H1 (cell line): ENCODE measurements around the gene CELF5.

Experiments
- CBX8 ChIP-seq: fragments of 300-800, 300-1000 bp; sonication (generic); IDR thresholded peaks from 2 replicates; pipeline ENCODE4 v1.7.1; 2016; ENCODE audit warnings: low read depth, low read length, borderline replicate concordance
- CEBPB ChIP-seq: IDR thresholded peaks from 2 replicates; pipeline ENCODE4 v1.6.1; 2012; ENCODE audit warnings: low read depth, low read length
- CREB1 ChIP-seq: IDR thresholded peaks from 2 replicates; pipeline ENCODE4 v1.6.1; 2012; ENCODE audit warnings: inconsistent platforms
- CTCF ChIP-seq, 3 experiments: IDR thresholded peaks; 1 replicate in 2 of 3; 2 replicates in 1 of 3; pipeline versions ENCODE4 v1.5.1 to v1.6.1; 2011; ENCODE audit warnings: low read length in 3 of 3, mild to moderate bottlenecking in 3 of 3, inconsistent platforms in 2 of 3, low read depth in 1 of 3, moderate library complexity in 1 of 3; ENCODE audit not compliant: insufficient read depth in 1 of 3; ENCODE audit errors: control extremely low read depth in 1 of 3
- EGR1 ChIP-seq: IDR thresholded peaks from 2 replicates; pipeline ENCODE4 v1.6.1; 2011; ENCODE audit warnings: low read depth, low read length, borderline replicate concordance
- EZH2 ChIP-seq: fragments of 200-600 bp; sonication (generic); IDR thresholded peaks from 2 replicates; pipeline ENCODE4 v1.7.1; 2012; ENCODE audit warnings: low read depth, mild to moderate bottlenecking, moderate library complexity, low read length, inconsistent platforms; ENCODE audit not compliant: severe bottlenecking
- GTF2F1 ChIP-seq: IDR thresholded peaks from 2 replicates; pipeline ENCODE4 v1.6.1; 2012; ENCODE audit warnings: low read depth, low read length, improper control_type of control experiment, borderline replicate concordance
- JUND ChIP-seq: IDR thresholded peaks from 2 replicates; pipeline ENCODE4 v1.6.1; 2011; ENCODE audit warnings: mild to moderate bottlenecking, improper control_type of control experiment, low read length
- MAFK ChIP-seq: IDR thresholded peaks from 2 replicates; pipeline ENCODE4 v1.6.1; 2012; ENCODE audit warnings: low read depth, mild to moderate bottlenecking, improper control_type of control experiment, low read length
- POLR2A ChIP-seq, 2 experiments: IDR thresholded peaks; 1 replicate in 1 of 2; 2 replicates in 1 of 2; pipeline ENCODE4 v1.6.1; 2011; ENCODE audit warnings: low read depth in 2 of 2, low read length in 2 of 2, mild to moderate bottlenecking in 2 of 2; ENCODE audit errors: control extremely low read depth in 1 of 2
- POLR2AphosphoS5 ChIP-seq: IDR thresholded peaks from 2 replicates; pipeline ENCODE4 v1.6.1; 2011; ENCODE audit warnings: low read depth, low read length
- SP2 ChIP-seq: IDR thresholded peaks from 2 replicates; pipeline ENCODE4 v1.6.1; 2012; ENCODE audit warnings: mild to moderate bottlenecking, low read length, inconsistent platforms
- TAF1 ChIP-seq: IDR thresholded peaks from 2 replicates; pipeline ENCODE4 v1.6.1; 2011; ENCODE audit warnings: mild to moderate bottlenecking, low read depth, low read length
- YY1 ChIP-seq: IDR thresholded peaks from 2 replicates; pipeline ENCODE4 v1.6.1; 2011; ENCODE audit warnings: low read depth, mild to moderate bottlenecking, low read length

- TF ChIP-seq CTCF (IDR thresholded peaks at IDR 0.05; ENCODE audit: control extremely low read depth in 1 of 3, insufficient read depth in 1 of 3, low read depth in 1 of 3, low read length in 3 of 3) = no peak
- TF ChIP-seq MAFK = no peak
- TF ChIP-seq EZH2 = no peak
- TF ChIP-seq CEBPB = no peak
- no peak for TF ChIP-seq EGR1
- no peak for TF ChIP-seq GTF2F1
- TF ChIP-seq YY1 = no peak
- no peak for TF ChIP-seq JUND
- TF ChIP-seq TAF1 = no peak
- TF ChIP-seq CBX8 = no peak
- no peak for TF ChIP-seq POLR2AphosphoS5
- no peak for TF ChIP-seq POLR2A (IDR thresholded peaks at IDR 0.05; ENCODE audit: control extremely low read depth in 1 of 2, low read depth in 2 of 2, low read length in 2 of 2)
- TF ChIP-seq SP2 = no peak
- TF ChIP-seq CREB1 = no peak
Observed at GRCh38 chr19:3287814-3288213, 63.4 kb downstream of the CELF5 start.
